Hepatocyte (in vitro differentiated cells): ENCODE data around the gene SEMA3D. TPM values are rescaled to one million over a fixed set of nuclear protein-coding genes. Genes with fewer than 3 reads are reported as not detected.

ENCODE experiments used
- DNase-seq: peaks from one replicate; pipeline ENCODE4 v3.0.0-alpha.2; 2016; ENCODE audit warnings: low spot score
- H2AFZ ChIP-seq: fragments of 200-600 bp; sonication (generic); 2 replicates; pipeline ENCODE4 v1.6.0; 2016; ENCODE audit warnings: antibody characterized with exemption, mild to moderate bottlenecking
- H3K27ac ChIP-seq: fragments of 200-600 bp; sonication (generic); 2 replicates; pipeline ENCODE4 v1.5.1; 2016; ENCODE audit warnings: mild to moderate bottlenecking
- H3K27me3 ChIP-seq: fragments of 200-600 bp; sonication (generic); 2 replicates; pipeline ENCODE4 v1.6.1; 2016
- H3K36me3 ChIP-seq: fragments of 200-600 bp; sonication (generic); replicated peaks from 2 replicates; pipeline ENCODE4 v1.5.1; 2016; ENCODE audit warnings: low read depth; ENCODE audit not compliant: insufficient read depth
- H3K4me1 ChIP-seq: fragments of 200-600 bp; sonication (generic); 2 replicates; pipeline ENCODE4 v1.5.1; 2016; ENCODE audit warnings: mild to moderate bottlenecking, moderate library complexity; ENCODE audit not compliant: insufficient read depth
- H3K4me2 ChIP-seq: fragments of 200-600 bp; sonication (generic); 2 replicates; pipeline ENCODE4 v1.6.0; 2016
- H3K4me3 ChIP-seq: fragments of 200-600 bp; sonication (generic); 2 replicates; pipeline ENCODE4 v1.5.1; 2016; ENCODE audit warnings: mild to moderate bottlenecking
- H3K79me2 ChIP-seq: fragments of 200-600 bp; sonication (generic); 2 replicates; pipeline ENCODE4 v1.6.0; 2017; ENCODE audit warnings: mild to moderate bottlenecking
- H3K9me2 ChIP-seq: fragments of 200-600 bp; sonication (generic); replicated peaks from 2 replicates; pipeline ENCODE4 v1.6.0; 2017; ENCODE audit warnings: mild to moderate bottlenecking; ENCODE audit not compliant: insufficient read depth
- H3K9me3 ChIP-seq: fragments of 200-600 bp; sonication (generic); 2 replicates; pipeline ENCODE4 v1.5.1; 2016; ENCODE audit warnings: low read depth, mild to moderate bottlenecking
- H4K20me1 ChIP-seq: fragments of 200-600 bp; sonication (generic); 2 replicates; pipeline ENCODE4 v1.6.0; 2016; ENCODE audit warnings: mild to moderate bottlenecking; ENCODE audit not compliant: insufficient read depth, poor library complexity, severe bottlenecking
- CTCF ChIP-seq: fragments of 200-600 bp; sonication (generic); IDR thresholded peaks from 2 replicates; pipeline ENCODE4 v1.5.1; 2016; ENCODE audit warnings: antibody characterized with exemption, mild to moderate bottlenecking; ENCODE audit not compliant: poor library complexity
- EZH2 ChIP-seq: fragments of 200-600 bp; sonication (generic); IDR thresholded peaks from 2 replicates; pipeline ENCODE4 v1.6.1; 2016; ENCODE audit warnings: antibody characterized with exemption, mild to moderate bottlenecking, borderline replicate concordance
- EZH2phosphoT487 ChIP-seq: fragments of 200-600 bp; sonication (generic); IDR thresholded peaks from one replicate; pipeline ENCODE4 v1.6.1; 2018; ENCODE audit warnings: antibody characterized with exemption, mild to moderate bottlenecking, low read depth, moderate library complexity; ENCODE audit not compliant: unreplicated experiment, severe bottlenecking
- WGBS: methylation state at CpG from one replicate; pipeline ENCODE4 v1.1.6; 2016; ENCODE audit warnings: low lambda C conversion rate; ENCODE audit errors: missing lambda C conversion rate; 5-methylcytosine and 5-hydroxymethylcytosine counted together
- polyA plus RNA-seq: library from polyadenylated mRNA; unstranded; fragments of >200 nt; fragmentation: Nextera tagmentation; extraction: Ambion mirVana; gene quantifications from 2 replicates; pipeline ENCODE4 v1.2.1, GENCODE V29; 2016
- total RNA-seq: library from RNA; depleted of rRNA; stranded (reverse); fragments of >200 nt; gene quantifications from 2 replicates; pipeline ENCODE4 v1.2.3, GENCODE V29; 2014

Gene SEMA3D
- total and polyA plus RNA-seq, 2 experiments from 2014 or later = 18.7 to 44.9 TPM

- WGBS = 80% methylated on average over 3 of the region's 3 CpGs
- H3K4me2 ChIP-seq = no peak overlapping the region
Observed at GRCh38 chr7:85230623-85231022, 43.8 kb upstream of the SEMA3D start.

GRCh38 chr7:85229544-85229943 is 42.7 kb upstream of the SEMA3D start:
- H2AFZ ChIP-seq = no peak overlapping the region
- H3K9me3 ChIP-seq = no peaks in the 10 kb centered on the region
- no peaks in the 10 kb centered on the region for H3K9me2 ChIP-seq
- no peak for TF ChIP-seq EZH2phosphoT487
- no peak for TF ChIP-seq CTCF
- no peak for TF ChIP-seq EZH2
- H3K4me2 ChIP-seq = no peak overlapping the region
- H3K79me2 ChIP-seq = no peaks in the 10 kb centered on the region
- no peaks in the 10 kb centered on the region for H3K27me3 ChIP-seq
- no peaks in the 10 kb centered on the region for H3K36me3 ChIP-seq
- H4K20me1 ChIP-seq = no peaks in the 10 kb centered on the region
- no peak overlapping the region for H3K27ac ChIP-seq
- no peak overlapping the region for H3K4me3 ChIP-seq
- DNase-seq = no peak
- H3K4me1 ChIP-seq = peaks cover 6% of the 10 kb centered on the region

More at GRCh38 chr7:85230623-85231022, 43.8 kb upstream of the SEMA3D start:
- no peaks in the 10 kb centered on the region for H3K79me2 ChIP-seq
- H3K9me3 ChIP-seq = no peaks in the 10 kb centered on the region
- H3K4me3 ChIP-seq = no peak overlapping the region
- no peaks in the 10 kb centered on the region for H3K27me3 ChIP-seq
- no peaks in the 10 kb centered on the region for H3K9me2 ChIP-seq
- no peak overlapping the region for H3K27ac ChIP-seq
- peaks cover 6% of the 10 kb centered on the region for H3K4me1 ChIP-seq
- no peaks in the 10 kb centered on the region for H3K36me3 ChIP-seq
- no peak for TF ChIP-seq CTCF
- TF ChIP-seq EZH2phosphoT487 = no peak
- no peak for TF ChIP-seq EZH2
- no peak overlapping the region for H2AFZ ChIP-seq
- no peaks in the 10 kb centered on the region for H4K20me1 ChIP-seq
- no peak for DNase-seq

GRCh38 chr7:85226361-85227085 is 39.7 kb upstream of the SEMA3D start:
- no peaks in the 10 kb centered on the region for H3K79me2 ChIP-seq
- H3K4me2 ChIP-seq = no peak overlapping the region
- H3K4me1 ChIP-seq = peaks cover 10% of the 10 kb centered on the region
- H3K4me3 ChIP-seq = no peak overlapping the region
- 42% methylated on average over 3 of the region's 3 CpGs for WGBS
- no peaks in the 10 kb centered on the region for H3K9me3 ChIP-seq
- no peak for TF ChIP-seq EZH2
- TF ChIP-seq CTCF = no peak
- TF ChIP-seq EZH2phosphoT487 = no peak
- no peaks in the 10 kb centered on the region for H3K9me2 ChIP-seq
- no peak for DNase-seq
- no peaks in the 10 kb centered on the region for H3K27me3 ChIP-seq
- no peak overlapping the region for H2AFZ ChIP-seq
- H4K20me1 ChIP-seq = no peaks in the 10 kb centered on the region
- H3K36me3 ChIP-seq = no peaks in the 10 kb centered on the region
- H3K27ac ChIP-seq = no peak overlapping the region
